IPS DF 4.7 (cell line): ENCODE measurements around the gene MYADML2.
"Not testable (repeated sequence)": the region's sequence is repeated elsewhere in the genome, so short reads cannot be mapped to it uniquely, and the experiment has no call there.

Experiments used
- DNase-seq: peaks from one replicate; pipeline ENCODE4 v3.0.0-alpha.2; 2013; ENCODE audit warnings: low spot score; ENCODE audit errors: extremely low read depth

MYADML2 gene

DNA sequence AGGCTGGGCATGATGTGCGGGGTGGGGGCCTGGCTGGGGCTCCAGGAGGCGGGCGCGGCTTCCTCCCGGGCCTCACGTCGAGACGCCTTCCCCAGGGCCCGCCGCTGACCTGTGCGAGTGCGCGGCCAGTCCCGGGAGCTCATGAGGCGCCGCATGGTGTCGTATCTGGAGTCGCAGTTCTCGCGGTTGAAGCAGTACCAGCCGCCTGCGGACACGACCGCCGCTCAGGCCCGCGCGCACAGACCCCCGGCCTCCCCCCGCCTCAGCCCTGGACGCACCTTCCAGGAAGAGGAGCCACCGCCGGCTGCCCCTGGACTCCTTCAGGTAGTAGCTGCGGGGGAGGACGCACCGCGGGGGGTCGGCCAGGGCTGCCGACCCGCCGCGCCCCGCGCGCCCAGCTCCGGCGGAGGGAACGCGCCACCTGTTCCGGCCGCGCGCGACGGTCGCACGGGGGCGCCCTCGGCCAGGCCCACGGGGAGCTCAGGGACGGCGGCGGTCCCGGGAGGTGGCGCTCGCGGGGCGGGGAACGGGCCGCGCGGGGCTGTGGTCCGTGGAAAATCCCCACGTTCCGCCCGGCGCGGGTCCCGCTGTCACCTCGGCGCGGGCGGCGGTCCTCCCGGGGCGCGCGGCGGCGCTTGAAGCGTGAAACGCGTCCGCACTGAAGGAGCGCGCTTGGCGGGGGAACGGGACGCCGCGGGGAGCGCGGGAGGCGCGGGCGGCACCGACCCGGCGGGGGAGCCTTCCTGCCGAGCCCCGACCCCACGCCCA is 12.5 kb upstream of the MYADML2 start:
- no peak for DNase-seq

GRCh38 chr17:81958633-81959342 is 11.8 kb upstream of the MYADML2 start:
- no peak for DNase-seq

GRCh38 chr17:81957691-81958432 is 10.8 kb upstream of the MYADML2 start:
- DNase-seq, result no peak

- no peak for DNase-seq
Observed at GRCh38 chr17:81956607-81957589, 9.9 kb upstream of the MYADML2 start.

DNA sequence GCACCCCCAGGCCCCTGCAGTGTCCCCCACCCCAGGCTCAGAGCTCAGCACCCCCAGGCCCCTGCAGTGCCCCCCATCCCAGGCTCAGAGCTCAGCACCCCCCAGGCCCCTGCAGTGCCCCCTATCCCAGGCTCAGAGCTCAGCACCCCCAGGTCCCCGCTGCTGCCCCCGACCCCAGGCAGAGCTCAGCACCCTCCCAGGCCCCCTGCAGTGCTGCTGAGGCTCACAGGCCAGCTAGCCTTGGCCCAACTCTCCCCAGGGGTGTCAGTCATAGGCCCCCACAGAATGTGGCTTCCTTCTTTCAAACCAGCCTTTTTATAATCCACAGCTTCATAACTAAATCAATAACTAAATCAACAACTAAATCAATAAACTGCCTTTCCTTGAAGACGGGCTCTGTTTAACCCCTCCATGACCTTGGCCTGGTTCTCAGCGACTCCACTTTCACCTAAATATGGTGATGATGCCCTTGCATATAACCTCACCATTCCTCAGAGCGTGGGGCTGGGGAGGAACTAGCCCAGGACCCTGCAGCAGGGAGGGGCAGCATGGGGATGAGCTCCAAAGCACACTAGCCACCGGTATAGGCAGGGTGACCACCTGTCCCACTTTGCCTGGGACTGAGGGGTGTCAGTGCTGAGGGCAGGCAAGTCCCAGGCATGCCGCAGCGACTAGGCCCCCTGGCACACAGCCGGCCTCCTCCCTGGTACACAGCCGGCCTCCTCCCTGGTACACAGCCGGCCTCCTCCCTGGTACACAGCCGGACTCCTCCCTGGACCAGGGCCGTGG is 8.9 kb upstream of the MYADML2 start:
- DNase-seq, result no peak

DNA sequence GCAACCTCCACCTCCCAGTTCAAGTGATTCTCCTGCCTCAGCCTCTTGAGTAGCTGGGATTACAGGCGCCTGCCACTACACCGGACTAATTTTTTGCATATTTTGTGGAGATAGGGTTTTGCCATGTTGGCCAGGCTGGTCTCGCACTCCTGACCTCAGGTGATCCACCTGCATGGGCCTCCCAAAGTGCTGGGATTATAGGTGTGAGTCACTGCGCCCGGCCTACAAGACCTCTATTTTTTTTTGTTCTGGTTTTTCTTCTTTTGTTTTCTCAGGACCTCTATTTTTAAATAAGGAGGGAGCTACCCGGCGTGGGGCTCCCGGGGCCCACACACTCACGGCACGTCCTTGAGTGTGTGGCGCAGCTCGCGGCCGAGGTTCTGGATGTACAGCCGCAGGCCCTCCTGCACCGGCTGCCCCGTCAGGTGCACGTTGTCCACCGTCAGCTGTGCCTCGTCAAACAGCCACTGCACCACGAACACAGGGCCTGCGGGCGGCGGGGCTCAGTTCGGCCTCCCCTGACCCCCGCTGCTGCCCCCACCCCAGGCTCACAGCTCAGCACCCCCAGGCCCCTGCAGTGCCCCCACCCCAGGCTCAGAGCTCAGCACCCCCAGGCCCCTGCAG is 8.1 kb upstream of the MYADML2 start:
- no peak for DNase-seq

DNA sequence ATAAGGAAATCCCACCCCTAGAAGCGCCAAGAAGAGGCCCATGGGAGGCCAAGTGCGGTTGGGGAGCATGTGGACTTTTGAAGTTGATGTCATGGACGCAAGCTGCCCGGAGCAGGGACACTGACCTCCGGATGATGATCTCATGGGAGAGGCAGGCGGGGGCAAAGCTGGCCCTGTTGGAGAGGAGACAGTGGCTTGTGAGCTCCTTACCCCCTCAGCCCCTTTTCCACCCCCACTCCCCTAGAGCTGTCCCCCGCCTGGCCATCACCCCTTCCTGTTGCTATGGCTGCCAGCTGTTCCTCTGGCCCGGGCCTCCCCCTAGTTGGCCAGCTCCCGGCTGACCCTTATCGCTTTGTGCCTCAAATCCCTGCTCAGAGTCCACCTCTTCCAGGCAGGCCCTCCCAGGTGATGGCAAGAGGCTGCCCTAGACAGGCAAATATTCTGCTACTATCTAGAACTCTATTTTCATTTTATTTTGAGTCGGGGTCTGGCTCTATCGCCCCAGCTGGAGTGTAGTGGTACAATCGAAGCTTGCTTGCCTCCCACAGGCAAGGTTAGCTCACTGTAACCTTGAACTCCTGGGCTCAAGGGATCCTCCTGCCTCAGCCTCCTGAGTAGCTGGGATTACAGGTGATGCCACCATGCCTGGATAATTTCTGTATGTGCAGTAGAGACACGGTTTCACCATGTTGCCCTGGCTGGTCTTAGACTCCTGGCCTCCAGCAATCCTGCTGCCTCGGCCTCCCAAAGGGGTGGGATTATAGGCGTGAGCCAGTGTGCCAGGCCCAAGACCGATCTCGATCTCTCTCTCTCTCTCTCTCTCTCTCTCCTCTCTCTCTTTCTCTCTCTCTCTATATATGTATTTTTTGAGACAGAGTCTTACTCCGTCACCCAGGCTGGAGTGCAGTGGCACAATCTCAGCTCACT is 7.4 kb upstream of the MYADML2 start:
- no peak for DNase-seq

GRCh38 chr17:81953443-81953842 is 6.4 kb upstream of the MYADML2 start:
- not testable (repeated sequence) for DNase-seq

DNA sequence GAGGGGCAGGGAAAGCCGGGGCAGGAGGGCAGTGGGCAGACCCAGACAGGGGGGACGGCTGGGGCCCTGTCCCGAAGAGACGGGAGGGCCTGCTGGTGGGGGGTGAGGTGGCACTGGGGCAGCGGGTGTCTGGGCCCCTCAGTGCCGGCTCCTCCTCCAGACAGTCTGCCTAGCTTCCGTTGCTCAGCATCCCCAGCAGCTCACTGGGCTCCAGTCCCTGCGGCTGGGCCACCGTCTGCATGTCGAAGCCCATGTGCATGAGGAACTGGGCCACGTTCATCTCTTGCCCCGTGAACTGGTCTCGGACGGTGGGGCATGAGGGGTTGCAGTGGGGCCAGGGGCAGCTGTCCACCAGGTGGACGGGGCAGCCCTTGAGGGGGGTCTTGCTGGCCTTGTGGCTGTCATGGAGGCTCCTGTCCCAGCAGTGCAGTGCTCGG is 5.8 kb upstream of the MYADML2 start:
- DNase-seq, result no peak

DNA sequence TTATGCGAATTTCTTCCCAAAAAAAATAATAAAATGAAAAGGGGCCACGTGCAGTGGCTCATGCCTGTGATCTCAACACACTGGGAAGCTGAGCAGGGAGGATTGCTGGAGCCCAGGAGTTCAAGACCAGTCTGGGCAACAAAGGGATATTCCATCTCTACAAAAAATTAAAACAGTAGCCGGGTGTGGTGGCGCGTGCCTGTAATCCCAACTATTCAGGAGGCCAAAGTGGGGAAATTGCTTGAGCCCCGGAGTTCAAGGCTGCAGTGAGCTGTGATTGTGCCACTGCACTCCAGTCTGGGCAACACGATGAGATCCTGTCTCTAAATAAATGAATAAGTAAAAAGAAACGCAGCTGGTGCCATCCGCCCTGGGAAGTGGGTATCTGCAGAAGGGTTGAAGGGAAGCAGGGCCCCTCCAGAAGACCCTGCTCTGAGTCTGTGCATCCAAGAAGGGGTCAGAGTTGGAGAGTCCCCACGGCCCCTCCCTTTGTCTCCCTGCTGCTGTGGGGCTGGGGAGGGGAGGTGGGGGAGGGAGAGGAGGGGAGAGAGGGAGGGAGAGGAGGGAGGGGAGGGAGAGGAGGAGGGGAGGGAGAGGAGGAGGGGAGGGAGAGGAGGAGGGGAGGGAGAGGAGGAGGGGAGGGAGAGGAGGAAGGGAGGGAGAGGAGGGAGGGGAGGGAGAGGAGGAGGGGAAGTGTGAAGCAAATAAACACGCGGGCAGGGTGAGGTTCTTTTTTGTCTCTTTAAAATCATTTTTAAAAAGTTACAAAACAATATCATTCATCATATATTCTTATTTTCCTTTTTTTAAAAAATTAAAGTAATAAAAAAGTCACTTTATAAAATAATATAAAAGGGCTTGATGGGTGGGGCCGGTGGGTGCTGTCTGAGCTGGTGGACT is 5.0 kb upstream of the MYADML2 start:
- DNase-seq, result no peak

GRCh38 chr17:81950501-81950900 is 3.5 kb upstream of the MYADML2 start:
- no peak for DNase-seq

DNA sequence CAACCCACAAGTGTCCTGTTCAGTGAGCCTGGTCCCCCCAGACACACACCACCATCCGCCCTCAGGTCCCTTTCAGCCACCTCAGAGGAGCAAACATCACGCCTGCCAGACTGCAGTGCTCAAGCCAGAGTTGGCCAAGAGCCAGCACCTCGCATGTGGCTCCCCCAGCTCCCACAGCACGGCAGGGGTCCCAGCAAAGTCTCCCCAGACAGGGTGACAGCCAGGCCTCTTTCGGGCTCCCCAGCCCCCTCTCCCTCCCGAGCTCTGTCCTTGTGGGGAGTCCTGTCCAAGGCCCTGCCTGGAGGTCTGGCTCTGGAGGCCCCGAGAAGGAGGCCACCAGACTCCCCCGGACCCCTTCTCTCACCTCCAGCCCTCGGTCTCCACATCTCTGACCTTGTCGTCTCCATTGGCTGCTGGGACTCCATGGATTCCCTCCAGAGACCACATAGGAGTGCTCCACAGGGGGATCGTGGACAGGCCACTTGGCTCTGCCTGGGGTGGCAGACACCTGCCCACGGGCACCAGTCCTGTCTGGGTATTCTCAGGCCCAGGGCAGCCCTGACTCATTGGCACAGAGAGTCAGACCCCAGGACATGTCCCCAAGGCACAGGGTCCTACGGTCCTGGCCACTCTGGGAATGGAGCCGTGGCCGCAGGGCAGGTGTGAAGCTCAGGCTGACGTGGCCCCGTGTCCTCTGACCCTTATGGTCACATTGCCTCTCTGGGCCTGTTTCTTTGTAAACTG is 1.8 kb upstream of the MYADML2 start:
- no peak for DNase-seq

- no peak for DNase-seq
Observed at GRCh38 chr17:81944858-81945257, 2.2 kb downstream of the MYADML2 start.

DNA sequence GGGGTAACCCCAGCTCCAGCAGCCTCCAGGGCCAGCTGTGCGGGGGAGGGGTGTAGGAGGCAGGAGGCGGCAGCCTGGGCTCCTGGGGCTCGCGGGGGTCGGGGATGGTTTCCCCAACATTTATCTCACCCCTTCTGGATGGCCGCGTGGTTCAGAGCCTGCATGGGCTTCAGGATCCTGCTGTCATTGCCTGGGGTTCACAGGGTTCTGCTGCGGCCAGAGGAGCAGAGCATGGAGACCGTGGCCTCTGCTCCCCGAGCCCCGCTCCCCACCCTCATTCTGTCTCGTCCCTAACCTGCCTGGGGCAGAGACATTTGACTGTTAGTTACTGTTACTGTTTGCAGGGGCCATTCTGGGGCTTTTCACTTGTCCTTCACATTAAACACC is 4.9 kb downstream of the MYADML2 start:
- no peak for DNase-seq

DNA sequence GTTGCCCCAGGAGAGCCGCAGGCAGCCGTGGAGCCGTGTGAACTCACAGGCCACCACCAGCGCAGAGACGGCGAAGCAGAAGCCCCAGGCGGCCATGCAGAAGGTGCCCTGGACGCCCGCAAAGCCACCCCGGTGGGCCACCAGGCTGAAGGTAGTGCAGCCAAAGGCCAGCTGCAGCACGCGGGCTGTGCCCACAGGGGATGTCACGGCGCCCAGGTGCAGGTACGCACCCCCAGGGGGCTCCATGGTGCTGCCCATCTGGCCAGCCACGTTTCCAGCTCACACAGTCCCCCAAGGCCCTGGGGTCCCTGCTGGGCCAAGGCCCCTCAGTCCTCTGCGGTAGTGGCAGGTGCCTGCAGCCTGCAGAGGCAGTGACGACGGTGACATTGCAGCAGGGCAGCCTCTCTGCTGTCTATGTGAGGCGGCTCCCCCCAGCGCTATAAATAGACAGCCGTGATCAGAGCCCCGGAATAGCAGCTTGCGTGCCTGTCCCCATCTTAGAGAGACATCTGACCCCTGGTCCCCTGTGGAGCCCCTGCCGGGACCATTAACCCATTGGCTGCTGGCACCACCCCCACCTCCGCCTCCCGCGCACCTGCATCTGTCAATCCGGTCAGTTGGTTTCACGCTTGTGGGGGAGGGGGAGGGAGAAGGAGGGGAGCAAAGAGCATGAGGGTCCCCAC is 5.4 kb downstream of the MYADML2 start:
- DNase-seq, result no peak
